HEK293 (cell line): ENCODE data around the gene MBOAT2.

Experiments
- REST ChIP-seq: fragments of 450-650 bp; formaldehyde crosslinking; IDR thresholded peaks from 2 replicates; pipeline ENCODE4 v1.5.1; 2016; ENCODE audit warnings: missing biosample characterization, missing genetic modification characterization
- ZNF274 ChIP-seq, 2 experiments: fragments of 200-500 bp in 1 of 2; fragments of 450-650 bp in 1 of 2; sonication (Bioruptor generic) in 1 of 2; formaldehyde crosslinking in 1 of 2; IDR thresholded peaks; 2 replicates each; pipeline versions ENCODE4 v1.5.1 to v1.6.1; 2014 to 2016; ENCODE audit warnings: borderline replicate concordance in 1 of 2, inconsistent platforms in 1 of 2, low read length in 1 of 2, missing biosample characterization in 1 of 2, missing genetic modification characterization in 1 of 2
- TF ChIP-seq, protein P1 (sequence below): fragments of 450-650 bp; formaldehyde crosslinking; IDR thresholded peaks from 2 replicates; pipeline ENCODE4 v1.5.1; 2016; ENCODE audit warnings: missing biosample characterization, missing genetic modification characterization

- no peak for TF ChIP-seq ZNF274 (IDR thresholded peaks at IDR 0.05; ENCODE audit: low read length)
- TF ChIP-seq ZNF274 (tag by site-specific recombination; IDR thresholded peaks at IDR 0.05; ENCODE audit: borderline replicate concordance) = no peak
- TF ChIP-seq, protein P1, sequence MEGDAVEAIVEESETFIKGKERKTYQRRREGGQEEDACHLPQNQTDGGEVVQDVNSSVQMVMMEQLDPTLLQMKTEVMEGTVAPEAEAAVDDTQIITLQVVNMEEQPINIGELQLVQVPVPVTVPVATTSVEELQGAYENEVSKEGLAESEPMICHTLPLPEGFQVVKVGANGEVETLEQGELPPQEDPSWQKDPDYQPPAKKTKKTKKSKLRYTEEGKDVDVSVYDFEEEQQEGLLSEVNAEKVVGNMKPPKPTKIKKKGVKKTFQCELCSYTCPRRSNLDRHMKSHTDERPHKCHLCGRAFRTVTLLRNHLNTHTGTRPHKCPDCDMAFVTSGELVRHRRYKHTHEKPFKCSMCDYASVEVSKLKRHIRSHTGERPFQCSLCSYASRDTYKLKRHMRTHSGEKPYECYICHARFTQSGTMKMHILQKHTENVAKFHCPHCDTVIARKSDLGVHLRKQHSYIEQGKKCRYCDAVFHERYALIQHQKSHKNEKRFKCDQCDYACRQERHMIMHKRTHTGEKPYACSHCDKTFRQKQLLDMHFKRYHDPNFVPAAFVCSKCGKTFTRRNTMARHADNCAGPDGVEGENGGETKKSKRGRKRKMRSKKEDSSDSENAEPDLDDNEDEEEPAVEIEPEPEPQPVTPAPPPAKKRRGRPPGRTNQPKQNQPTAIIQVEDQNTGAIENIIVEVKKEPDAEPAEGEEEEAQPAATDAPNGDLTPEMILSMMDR = no peak
- TF ChIP-seq REST (tag by site-specific recombination) = no peak
Observed at GRCh38 chr2:9045595-9045994, 42.1 kb upstream of the MBOAT2 start.
